ENCODE results near the gene WNT1. TPM values are rescaled to one million over a fixed set of nuclear protein-coding genes. Genes with fewer than 3 reads are reported as not detected.

The WNT1 gene
- total and polyA plus RNA-seq, 9 of the 15 experiments (the other 6 are each of a cell fraction or from before 2014, with no cell fraction given) = not detected

DNA sequence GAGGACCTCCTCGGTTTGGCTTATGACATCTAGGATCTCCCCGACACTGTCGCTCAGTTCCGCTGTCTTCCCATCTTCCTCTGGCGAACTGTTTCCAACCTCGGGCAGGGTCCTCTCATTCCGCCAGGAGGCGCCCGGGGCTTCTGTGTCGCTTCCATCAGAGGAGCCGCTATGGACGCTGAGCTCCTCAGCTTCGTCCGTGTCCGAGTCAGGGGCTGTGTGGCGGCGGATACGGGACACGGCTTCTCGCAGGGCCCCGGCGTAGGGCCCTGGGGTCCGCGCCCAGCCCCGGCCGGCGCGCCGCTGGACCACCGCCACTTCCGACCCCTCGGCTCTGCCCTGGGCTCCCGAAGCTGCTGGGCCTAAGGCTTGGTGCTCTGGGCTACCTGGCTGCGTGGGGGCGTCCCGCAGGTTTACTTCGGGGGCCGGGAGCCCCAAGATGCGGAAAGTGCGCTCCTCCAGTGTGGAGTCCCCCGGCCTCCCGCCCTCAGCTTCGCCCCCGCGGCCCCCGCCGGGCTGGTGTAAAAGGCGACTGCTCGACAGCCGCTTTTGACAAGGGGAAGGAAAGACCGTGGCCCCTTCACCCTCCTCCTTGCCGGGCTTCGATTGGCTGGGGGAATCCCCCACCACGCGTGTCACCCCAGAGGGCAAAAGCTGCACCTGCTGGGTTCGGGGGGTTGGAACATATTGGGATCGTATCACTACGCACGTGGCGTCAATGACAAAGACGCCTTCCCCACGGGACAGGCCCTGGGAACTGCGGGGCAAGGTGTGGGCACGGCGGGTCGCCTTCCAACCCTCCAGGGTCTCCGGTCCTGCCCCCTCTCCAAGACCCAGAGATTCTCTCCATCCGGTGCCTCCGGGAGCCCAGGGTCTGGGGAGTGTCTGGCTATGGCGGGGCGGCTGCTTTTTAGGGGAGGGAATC is 18.9 kb downstream of the WNT1 start (continued):
- TF ChIP-seq, protein P1, sequence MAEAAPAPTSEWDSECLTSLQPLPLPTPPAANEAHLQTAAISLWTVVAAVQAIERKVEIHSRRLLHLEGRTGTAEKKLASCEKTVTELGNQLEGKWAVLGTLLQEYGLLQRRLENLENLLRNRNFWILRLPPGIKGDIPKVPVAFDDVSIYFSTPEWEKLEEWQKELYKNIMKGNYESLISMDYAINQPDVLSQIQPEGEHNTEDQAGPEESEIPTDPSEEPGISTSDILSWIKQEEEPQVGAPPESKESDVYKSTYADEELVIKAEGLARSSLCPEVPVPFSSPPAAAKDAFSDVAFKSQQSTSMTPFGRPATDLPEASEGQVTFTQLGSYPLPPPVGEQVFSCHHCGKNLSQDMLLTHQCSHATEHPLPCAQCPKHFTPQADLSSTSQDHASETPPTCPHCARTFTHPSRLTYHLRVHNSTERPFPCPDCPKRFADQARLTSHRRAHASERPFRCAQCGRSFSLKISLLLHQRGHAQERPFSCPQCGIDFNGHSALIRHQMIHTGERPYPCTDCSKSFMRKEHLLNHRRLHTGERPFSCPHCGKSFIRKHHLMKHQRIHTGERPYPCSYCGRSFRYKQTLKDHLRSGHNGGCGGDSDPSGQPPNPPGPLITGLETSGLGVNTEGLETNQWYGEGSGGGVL (CRISPR knock-in tag; IDR thresholded peaks at IDR 0.05) = no peak
- no peak for TF ChIP-seq KLF1 (tag; IDR thresholded peaks at IDR 0.05)
- TF ChIP-seq EP400 (IDR thresholded peaks at IDR 0.05) = no peak
- TF ChIP-seq, protein P2, sequence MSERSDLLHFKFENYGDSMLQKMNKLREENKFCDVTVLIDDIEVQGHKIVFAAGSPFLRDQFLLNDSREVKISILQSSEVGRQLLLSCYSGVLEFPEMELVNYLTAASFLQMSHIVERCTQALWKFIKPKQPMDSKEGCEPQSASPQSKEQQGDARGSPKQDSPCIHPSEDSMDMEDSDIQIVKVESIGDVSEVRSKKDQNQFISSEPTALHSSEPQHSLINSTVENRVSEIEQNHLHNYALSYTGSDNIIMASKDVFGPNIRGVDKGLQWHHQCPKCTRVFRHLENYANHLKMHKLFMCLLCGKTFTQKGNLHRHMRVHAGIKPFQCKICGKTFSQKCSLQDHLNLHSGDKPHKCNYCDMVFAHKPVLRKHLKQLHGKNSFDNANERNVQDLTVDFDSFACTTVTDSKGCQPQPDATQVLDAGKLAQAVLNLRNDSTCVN (CRISPR knock-in tag; IDR thresholded peaks at IDR 0.05) = no peak
- TF ChIP-seq, protein P3, sequence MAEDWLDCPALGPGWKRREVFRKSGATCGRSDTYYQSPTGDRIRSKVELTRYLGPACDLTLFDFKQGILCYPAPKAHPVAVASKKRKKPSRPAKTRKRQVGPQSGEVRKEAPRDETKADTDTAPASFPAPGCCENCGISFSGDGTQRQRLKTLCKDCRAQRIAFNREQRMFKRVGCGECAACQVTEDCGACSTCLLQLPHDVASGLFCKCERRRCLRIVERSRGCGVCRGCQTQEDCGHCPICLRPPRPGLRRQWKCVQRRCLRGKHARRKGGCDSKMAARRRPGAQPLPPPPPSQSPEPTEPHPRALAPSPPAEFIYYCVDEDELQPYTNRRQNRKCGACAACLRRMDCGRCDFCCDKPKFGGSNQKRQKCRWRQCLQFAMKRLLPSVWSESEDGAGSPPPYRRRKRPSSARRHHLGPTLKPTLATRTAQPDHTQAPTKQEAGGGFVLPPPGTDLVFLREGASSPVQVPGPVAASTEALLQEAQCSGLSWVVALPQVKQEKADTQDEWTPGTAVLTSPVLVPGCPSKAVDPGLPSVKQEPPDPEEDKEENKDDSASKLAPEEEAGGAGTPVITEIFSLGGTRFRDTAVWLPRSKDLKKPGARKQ (CRISPR knock-in tag; IDR thresholded peaks at IDR 0.05) = peak; percentile 75; the same call in 1 of the 2 replicates
- TF ChIP-seq ZNF41 (CRISPR knock-in tag; conservative IDR thresholded peaks at IDR 0.05) = no peak
- TF ChIP-seq TBL1XR1 (IDR thresholded peaks at IDR 0.05; ENCODE audit: low read length in 2 of 2) = 0 out of 4 replicates have a peak, but pooled peaks of 1 of the 2 experiments have one; percentile 35
- no peak for TF ChIP-seq FOS (IDR thresholded peaks at IDR 0.05; ENCODE audit: extremely low read depth, insufficient read length)
- TF ChIP-seq POLR2H (tag; IDR thresholded peaks at IDR 0.05; ENCODE audit: low read depth) = no peak
- TF ChIP-seq HDAC3 (IDR thresholded peaks at IDR 0.05; ENCODE audit: borderline replicate concordance, partially characterized antibody) = no peak
- TF ChIP-seq RBBP5 (IDR thresholded peaks at IDR 0.05; ENCODE audit: borderline replicate concordance, insufficient read depth, low read length, poor library complexity, severe bottlenecking) = no peak
- TF ChIP-seq LARP7 (IDR thresholded peaks at IDR 0.05) = no peak
- no peak for TF ChIP-seq NR3C1 (CRISPR knock-in tag; IDR thresholded peaks at IDR 0.05)
- no peak for TF ChIP-seq SMAD3 (CRISPR knock-in tag; conservative IDR thresholded peaks at IDR 0.05)
- TF ChIP-seq CAMTA2 (CRISPR knock-in tag; conservative IDR thresholded peaks at IDR 0.05) = no peak
- no peak for TF ChIP-seq ATF7 (IDR thresholded peaks at IDR 0.05)
- TF ChIP-seq ESRRB (CRISPR knock-in tag; IDR thresholded peaks at IDR 0.05; ENCODE audit: borderline replicate concordance) = no peak
- TF ChIP-seq NRF1 (conservative IDR thresholded peaks at IDR 0.05 in 1 of 2, IDR thresholded peaks at IDR 0.05 in 1 of 2) = no peak
- no peak for TF ChIP-seq TCF3 (CRISPR knock-in tag; IDR thresholded peaks at IDR 0.05)
- TF ChIP-seq, protein P4, sequence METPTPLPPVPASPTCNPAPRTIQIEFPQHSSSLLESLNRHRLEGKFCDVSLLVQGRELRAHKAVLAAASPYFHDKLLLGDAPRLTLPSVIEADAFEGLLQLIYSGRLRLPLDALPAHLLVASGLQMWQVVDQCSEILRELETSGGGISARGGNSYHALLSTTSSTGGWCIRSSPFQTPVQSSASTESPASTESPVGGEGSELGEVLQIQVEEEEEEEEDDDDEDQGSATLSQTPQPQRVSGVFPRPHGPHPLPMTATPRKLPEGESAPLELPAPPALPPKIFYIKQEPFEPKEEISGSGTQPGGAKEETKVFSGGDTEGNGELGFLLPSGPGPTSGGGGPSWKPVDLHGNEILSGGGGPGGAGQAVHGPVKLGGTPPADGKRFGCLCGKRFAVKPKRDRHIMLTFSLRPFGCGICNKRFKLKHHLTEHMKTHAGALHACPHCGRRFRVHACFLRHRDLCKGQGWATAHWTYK (CRISPR knock-in tag; IDR thresholded peaks at IDR 0.05) = no peak
- TF ChIP-seq NEUROD1 (IDR thresholded peaks at IDR 0.05; ENCODE audit: borderline replicate concordance, low read depth, low read length, partially characterized antibody) = no peak
- TF ChIP-seq PRPF4 (IDR thresholded peaks at IDR 0.05; ENCODE audit: insufficient read depth, low read depth, low read length, poor library complexity, severe bottlenecking) = no peak

Data from K562 (cell line).